ENCODE results near the gene HOMER2. TPM values are rescaled to one million over a fixed set of nuclear protein-coding genes. Genes with fewer than 3 reads are reported as not detected.
A peak's percentile ranks its signal among the peaks of the same experiment; 100 is the strongest.

HOMER2 gene
- total and polyA plus RNA-seq, 2 of the 13 experiments (the other 11 are each of a cell fraction or from before 2014, with no cell fraction given), result 12.9 to 14.1 TPM

DNA sequence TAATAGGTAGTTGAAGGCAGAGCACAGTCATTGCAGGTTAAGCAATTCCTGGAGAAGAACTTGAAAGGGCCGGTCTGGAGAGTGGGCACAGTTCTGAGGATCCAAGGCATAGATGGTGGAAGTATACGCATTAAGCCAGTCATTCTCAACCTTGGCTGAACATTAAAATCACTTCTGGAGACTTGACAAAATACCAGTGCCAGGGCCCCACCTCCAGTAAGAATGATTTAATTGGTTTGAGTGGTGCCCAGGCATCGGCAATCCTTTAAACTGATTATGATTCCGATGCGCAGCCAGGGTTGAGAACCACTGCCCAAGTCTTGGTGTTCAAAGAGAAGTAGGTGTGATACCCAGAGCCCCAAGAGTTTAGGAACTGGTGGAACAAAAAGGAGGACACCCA, 6.9 kb upstream of the HOMER2 start:
- DNase-seq (ENCODE audit: low spot score), result no peak
- Histone ChIP-seq H3K36me3 (replicated peaks in 1 of 2; ENCODE audit: control insufficient read depth in 1 of 2, insufficient read depth in 2 of 2, low read length in 2 of 2) (no peaks in the 10 kb centered on the region), H3K9me3 (ENCODE audit: low read length) (no peaks in the 10 kb centered on the region), H3K27me3 (ENCODE audit: control insufficient read depth in 1 of 2, insufficient read depth in 2 of 2, low read length in 2 of 2) (no peaks in the 10 kb centered on the region), H3K27ac (ENCODE audit: extremely low read length, insufficient read depth, low read length) (no peak overlapping the region), H2AFZ (ENCODE audit: low read length) (no peak overlapping the region), H3K4me1 (ENCODE audit: insufficient read depth, low read length) (peaks cover 11% of the 10 kb centered on the region), H3K4me3 (replicated peaks in 1 of 3; ENCODE audit: insufficient read depth in 1 of 3, low read depth in 2 of 3, low read length in 3 of 3) (no peak overlapping the region), H4K20me1 (ENCODE audit: insufficient read depth, low read length) (no peaks in the 10 kb centered on the region), H3K9ac (ENCODE audit: insufficient read depth, low read depth, low read length) (no peak overlapping the region), H3K4me2 (ENCODE audit: low read depth, low read length) (no peak overlapping the region), H3K79me2 (ENCODE audit: insufficient read depth, low read length) (no peaks in the 10 kb centered on the region)
- TF ChIP-seq ZKSCAN1 (IDR thresholded peaks at IDR 0.05; ENCODE audit: low read length) (no peak), SPEN (CRISPR knock-in tag; IDR thresholded peaks at IDR 0.05; ENCODE audit: low read depth) (no peak), ZBTB44 (CRISPR knock-in tag; IDR thresholded peaks at IDR 0.05) (no peak)
- ChIA-PET POLR2A (interaction anchor here (0.7 to 1.3 kb wide), 4 partner anchors 12 to 210 kb away, joined by 3 to 6 read pairs (median 4); partner anchors contain the start of gene RAMAC), CTCF (ENCODE audit: low intra/inter-chr PET ratio, low total read pairs) (no interaction called here)
- 100% methylated on average over 4 of the region's 5 CpGs for WGBS (ENCODE audit: low lambda C conversion rate)
- no peak for FAIRE-seq
- ATAC-seq, result no peak
- intact Hi-C loops (cut with micrococcal nuclease; ENCODE audit: unreplicated experiment), result no loop called here
- no TSS peak for BruUV-seq (replicated peaks)
- in situ Hi-C loops (cut with HindIII; ENCODE audit: extremely low pct_ligation_motif_present, low pct_unique_long_range_greater_than_20kb), result no loop called here

DNA sequence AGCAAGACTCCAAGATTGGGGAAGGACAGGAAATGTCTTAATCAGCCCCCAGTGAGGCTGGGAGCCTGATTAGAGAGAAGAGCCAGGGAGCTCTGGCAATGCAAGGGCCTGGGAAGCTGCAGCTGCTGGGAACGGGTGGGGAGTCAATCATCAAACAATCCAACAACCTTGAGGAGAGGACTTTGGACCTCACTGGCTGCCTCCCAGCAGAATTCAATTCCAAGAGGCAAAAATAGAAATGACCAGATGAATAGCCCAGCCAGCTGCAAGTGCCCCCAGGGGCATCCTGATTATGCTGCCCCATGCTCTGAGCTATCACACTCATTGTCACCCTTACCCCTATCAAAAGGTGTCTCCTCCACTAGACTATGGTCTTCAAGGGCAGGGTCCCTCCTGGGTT, 6.1 kb upstream of the HOMER2 start:
- peak; percentile 41 for TF ChIP-seq HNF4A (CRISPR knock-in tag; IDR thresholded peaks at IDR 0.05)
- TF ChIP-seq EP300 (IDR thresholded peaks at IDR 0.05; ENCODE audit: low read depth in 2 of 2, low read length in 2 of 2), result no peak
- no peak for TF ChIP-seq EP300 (CRISPR knock-in tag; IDR thresholded peaks at IDR 0.05; ENCODE audit: borderline replicate concordance)
- peak; percentile 96 for TF ChIP-seq ZNF3 (CRISPR knock-in tag; IDR thresholded peaks at IDR 0.05)
- no peak for TF ChIP-seq MTA1 (CRISPR knock-in tag; IDR thresholded peaks at IDR 0.05; ENCODE audit: borderline replicate concordance)
- no peak overlapping the region for H3K4me3 ChIP-seq (replicated peaks in 1 of 3; ENCODE audit: insufficient read depth in 1 of 3, low read depth in 2 of 3, low read length in 3 of 3)
- no peaks in the 10 kb centered on the region for H4K20me1 ChIP-seq (ENCODE audit: insufficient read depth, low read length)
- H3K27me3 ChIP-seq (ENCODE audit: control insufficient read depth in 1 of 2, insufficient read depth in 2 of 2, low read length in 2 of 2), result no peaks in the 10 kb centered on the region
- H3K4me2 ChIP-seq (ENCODE audit: low read depth, low read length), result peak overlapping the region; percentile 1; the same call in 1 of the 2 replicates
- DNase-seq (ENCODE audit: low spot score) (peak; percentile 24), FAIRE-seq (no peak), ATAC-seq (peak; percentile 34)
- CTCF ChIA-PET (ENCODE audit: low intra/inter-chr PET ratio, low total read pairs), result no interaction called here
- intact Hi-C loops (cut with micrococcal nuclease; ENCODE audit: unreplicated experiment) (no loop called here), in situ Hi-C loops (cut with HindIII; ENCODE audit: extremely low pct_ligation_motif_present, low pct_unique_long_range_greater_than_20kb) (no loop called here)
- H3K79me2 ChIP-seq (ENCODE audit: insufficient read depth, low read length), result no peaks in the 10 kb centered on the region
- H2AFZ ChIP-seq (ENCODE audit: low read length), result no peak overlapping the region
- H3K9ac ChIP-seq (ENCODE audit: insufficient read depth, low read depth, low read length), result no peak overlapping the region
- WGBS (ENCODE audit: low lambda C conversion rate), result 0% methylated on average over 1 of the region's 1 CpG
- POLR2A ChIA-PET, result interaction anchor here (1.0 to 1.3 kb wide), 3 partner anchors 27 to 209 kb away, joined by 3 to 6 read pairs (median 5); partner anchors contain the start of gene RAMAC
- no peak overlapping the region for H3K27ac ChIP-seq (ENCODE audit: extremely low read length, insufficient read depth, low read length)
- no peaks in the 10 kb centered on the region for H3K9me3 ChIP-seq (ENCODE audit: low read length)
- no TSS peak for BruUV-seq (replicated peaks)
- no peaks in the 10 kb centered on the region for H3K36me3 ChIP-seq (replicated peaks in 1 of 2; ENCODE audit: control insufficient read depth in 1 of 2, insufficient read depth in 2 of 2, low read length in 2 of 2)
- H3K4me1 ChIP-seq (ENCODE audit: insufficient read depth, low read length), result peaks cover 11% of the 10 kb centered on the region
